Brain pericyte (primary cell): Measurements from ENCODE around the gene UTP11.
"Not testable (repeated sequence)": the region's sequence is repeated elsewhere in the genome, so short reads cannot be mapped to it uniquely, and the experiment has no call there.

Experiments used
- DNase-seq: peaks from one replicate; pipeline ENCODE4 v3.0.0-alpha.2; 2012; ENCODE audit warnings: low read depth, low spot score

UTP11 gene, protein sequence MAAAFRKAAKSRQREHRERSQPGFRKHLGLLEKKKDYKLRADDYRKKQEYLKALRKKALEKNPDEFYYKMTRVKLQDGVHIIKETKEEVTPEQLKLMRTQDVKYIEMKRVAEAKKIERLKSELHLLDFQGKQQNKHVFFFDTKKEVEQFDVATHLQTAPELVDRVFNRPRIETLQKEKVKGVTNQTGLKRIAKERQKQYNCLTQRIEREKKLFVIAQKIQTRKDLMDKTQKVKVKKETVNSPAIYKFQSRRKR

GRCh38 chr1:38012363-38013226 lies at the start of gene UTP11:
Gene UTP11 (plus strand): TSS chr1:38012734. CDS start chr1:38012803, 69 bp downstream.
- DNase-seq: peak; percentile 96

GRCh38 chr1:37964106-37964505 lies 48.4 kb upstream of the UTP11 start:
- DNase-seq: not testable (repeated sequence)

GRCh38 chr1:37965301-37965700 lies 47.2 kb upstream of the UTP11 start:
- DNase-seq: no peak

GRCh38 chr1:37973684-37974083 lies 38.9 kb upstream of the UTP11 start:
- not testable (repeated sequence) for DNase-seq

- no peak for DNase-seq
These were observed 38.0 kb upstream of the UTP11 start for GRCh38 chr1:37974567-37974966.

GRCh38 chr1:37975083-37975482 lies 37.5 kb upstream of the UTP11 start:
- not testable (repeated sequence) for DNase-seq

DNA sequence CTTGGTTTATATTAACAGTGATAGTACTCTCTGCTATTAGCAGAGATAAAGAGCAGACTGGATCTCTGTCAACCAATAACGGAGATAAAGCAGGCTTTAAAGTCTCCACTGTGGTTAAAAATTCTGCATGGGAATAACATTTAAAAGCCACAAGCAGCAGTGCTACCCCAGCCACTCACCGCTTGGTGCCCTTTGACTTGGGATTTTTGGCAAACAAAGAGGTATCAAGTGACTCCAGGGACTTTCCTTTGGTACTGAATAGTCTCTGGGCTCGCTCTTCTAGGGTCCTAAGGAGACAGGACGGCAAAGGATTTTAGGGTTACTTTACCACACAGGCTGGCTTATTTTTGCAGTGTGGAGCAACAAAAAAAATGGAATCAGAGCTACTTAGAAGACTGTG lies 34.0 kb upstream of the UTP11 start:
- DNase-seq: no peak

DNA sequence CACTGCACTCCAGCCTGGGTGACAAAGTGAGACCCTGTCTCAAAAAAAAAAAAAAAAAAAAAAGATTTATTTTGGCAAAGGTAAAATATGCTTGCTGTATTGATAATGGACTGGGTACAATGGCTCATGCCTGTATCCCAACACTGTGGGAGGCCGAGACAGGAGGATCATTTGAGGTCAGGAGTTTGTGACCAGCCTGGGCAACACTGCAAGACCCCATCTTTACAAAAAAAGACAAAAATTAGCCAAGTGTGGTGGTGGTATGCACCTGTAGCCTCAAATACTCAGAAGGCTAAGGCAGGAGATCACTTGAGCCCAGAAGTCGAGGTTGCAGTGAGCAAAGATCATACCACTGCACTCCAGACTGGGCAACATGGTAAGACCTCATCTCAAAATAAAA lies 29.0 kb upstream of the UTP11 start:
- no peak for DNase-seq

DNA sequence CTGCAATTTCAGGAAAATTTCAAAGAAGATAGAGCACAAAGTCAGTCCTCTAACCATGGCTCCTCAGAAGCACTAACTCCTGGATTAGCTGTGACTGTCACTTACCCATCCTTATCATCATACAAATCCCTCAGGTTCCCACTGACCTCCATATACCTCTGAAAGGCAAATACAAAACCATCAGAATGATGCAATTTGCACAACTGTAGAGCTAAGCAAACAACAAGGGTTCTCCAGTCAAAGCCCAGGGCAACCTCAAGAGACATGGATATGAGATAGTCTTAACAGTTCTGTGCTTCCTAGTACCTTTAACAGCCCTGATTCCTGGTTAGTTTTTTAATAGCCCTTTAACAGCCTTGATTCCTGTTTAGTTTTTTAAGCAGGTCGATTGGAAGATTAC lies 24.9 kb upstream of the UTP11 start:
- no peak for DNase-seq

DNA sequence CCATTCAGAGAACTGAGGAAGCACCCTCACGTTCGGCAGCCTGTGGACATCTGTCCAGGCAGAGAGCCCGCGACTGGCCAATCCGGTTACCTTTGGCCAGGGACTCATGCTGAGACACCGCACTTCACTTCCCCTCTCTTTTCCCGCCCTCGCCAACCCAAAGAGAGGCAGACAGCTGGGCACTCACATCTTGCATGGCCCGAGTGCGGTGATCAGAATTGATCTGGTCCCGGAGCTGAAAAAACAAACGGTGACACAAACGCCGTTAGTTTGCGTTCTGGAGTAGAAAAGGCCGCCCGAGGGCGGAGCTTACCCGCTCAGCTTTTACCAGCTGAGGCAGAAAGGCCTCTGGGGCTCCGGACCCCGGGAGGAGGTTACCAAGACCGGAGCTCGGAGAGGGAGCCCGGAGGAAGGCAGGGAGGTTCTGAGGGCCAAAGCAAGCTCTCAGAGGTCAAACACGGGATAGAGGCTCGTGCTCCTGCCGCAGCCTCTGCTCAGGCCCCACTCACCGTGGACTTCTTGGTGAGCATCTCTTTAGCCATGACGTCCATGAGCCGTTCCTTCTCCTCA lies 23.1 kb upstream of the UTP11 start:
- no peak for DNase-seq

GRCh38 chr1:37994886-37995566 lies 17.5 kb upstream of the UTP11 start:
- no peak for DNase-seq

- DNase-seq: no peak
These were observed 16.7 kb upstream of the UTP11 start for GRCh38 chr1:37995751-37996345.

DNA sequence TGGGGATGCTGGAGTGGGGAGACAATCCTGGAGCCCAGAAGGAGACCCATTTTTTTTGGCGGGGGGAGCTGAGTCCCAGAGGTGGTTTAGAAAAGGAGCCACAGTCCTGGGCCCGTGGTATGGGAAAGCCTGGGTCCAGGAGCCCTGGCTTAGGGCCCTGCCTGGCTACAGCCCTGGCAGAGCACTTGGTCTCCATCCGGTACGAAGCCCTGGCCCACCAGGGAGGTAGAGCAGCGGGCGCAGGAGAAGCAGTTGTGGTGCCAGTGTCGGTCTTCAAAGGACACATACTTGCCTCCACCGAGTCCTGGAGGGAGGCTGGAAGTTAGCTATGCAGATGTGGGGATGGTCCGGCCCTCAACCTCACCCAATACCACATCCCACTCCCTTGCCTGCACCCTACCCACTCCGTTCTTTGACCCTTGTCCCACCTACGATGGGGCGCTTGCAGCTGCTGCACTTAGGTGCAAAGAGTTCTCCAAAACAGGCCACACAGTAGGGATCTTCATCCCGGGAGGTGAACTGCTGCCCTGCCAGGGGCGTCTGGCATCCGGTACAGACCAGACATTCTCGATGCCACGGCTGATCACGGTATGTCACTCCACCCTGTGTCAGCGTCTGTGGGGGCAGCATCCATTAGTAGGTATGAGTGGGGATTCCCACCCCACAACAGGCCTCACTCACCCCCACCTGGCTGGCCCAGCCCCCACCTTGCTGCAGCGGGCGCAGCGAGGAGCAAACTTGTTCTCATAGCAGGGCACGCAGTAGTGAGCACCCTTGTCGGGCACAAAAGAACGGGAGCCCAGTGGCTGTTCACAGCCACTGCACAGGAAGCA lies 15.1 kb upstream of the UTP11 start:
- no peak for DNase-seq

DNA sequence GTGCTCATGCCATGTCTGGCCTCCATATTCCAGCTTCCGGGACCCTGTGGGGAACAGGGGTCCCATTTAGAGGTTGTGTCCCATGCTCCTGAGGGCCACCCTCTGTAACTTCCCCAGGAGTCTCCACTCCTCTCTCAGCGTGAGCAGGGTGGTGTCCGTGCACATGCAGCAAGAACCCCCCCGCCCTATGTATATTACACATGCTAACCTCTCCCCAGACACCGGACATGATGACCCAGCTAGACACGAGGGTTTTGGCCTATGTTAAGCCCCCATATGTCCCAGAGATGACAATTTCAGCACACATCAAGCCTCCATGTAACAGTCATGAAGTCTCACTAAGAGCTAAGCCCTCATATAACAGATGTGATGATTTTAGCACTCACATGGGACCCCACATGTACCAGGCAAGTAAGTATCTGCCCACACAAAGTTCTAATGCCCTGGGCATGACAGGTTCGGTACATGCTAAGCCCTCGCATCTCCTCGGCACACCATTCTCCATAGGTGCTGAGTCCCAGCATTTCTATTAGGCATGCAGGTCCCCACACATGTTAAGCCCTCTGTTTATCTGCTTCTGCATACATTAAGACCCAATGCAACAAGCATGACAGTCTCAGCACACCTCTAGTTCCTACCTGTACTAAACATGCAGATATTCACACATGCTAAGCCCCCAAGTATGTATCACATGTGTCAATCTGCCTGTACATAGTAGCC lies 14.3 kb upstream of the UTP11 start:
- DNase-seq: no peak

DNA sequence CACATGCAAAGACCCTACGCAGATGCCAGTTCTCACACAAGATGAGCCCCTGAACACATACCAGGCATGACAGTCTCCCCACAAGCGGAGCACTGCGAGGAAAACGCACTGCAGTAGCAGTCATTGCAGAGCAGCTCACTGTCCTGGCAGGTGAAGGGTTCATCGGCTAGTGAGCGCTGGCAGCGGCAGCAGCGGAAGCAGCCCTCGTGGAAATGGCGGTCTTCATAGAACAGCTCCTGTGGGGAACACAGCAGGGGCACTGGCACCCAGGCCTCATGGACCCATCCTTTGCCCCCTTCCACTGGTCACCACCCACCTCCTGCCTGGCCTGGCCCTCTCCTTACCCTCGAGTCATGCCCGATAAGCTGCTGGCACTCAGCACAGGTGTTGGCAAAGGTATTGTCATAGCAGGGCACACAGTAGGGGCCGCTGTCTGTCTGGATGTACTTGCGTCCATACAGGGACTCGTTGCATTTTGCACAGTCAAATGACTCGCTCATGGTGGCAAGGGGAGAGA lies 13.6 kb upstream of the UTP11 start:
- DNase-seq: no peak

DNA sequence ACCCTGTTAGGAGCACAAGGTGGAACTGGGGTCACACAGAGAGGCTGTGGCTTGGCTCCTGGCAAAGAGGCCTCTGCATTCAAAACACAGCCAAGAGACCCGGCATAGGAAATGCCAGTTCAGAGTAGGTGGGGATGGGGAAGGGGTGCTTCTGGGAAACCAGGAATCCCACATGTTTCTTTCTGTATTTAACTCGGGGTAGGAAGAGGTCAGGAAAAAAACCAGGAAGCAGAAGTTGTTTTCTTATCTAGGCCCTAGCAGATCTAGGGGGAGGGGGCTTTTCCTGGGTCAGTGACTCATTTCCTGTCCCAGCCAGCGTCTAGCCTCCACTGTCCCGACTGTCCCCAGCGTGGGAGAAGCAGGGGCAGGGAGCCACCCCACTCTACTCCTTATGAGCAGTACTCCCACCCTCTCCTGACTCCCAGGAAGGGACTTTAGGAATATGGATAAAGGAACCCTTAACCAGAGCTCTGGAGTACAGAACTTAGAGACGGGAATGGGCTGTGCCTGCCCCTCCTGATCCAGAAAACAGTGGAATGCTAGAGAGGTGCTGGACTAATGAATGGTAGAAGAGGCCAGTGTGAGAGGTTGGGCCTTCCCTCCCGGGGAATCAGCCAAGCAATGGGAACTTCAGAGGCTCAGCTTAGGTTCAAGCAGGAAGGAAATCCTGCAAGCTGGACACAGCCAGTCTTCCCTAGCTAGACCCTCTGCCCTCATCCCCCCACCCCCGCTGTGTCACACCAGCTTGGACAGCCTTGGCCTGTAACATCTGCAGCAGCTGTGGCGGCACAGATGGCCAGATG lies 12.9 kb upstream of the UTP11 start:
- DNase-seq: peak; percentile 55

DNA sequence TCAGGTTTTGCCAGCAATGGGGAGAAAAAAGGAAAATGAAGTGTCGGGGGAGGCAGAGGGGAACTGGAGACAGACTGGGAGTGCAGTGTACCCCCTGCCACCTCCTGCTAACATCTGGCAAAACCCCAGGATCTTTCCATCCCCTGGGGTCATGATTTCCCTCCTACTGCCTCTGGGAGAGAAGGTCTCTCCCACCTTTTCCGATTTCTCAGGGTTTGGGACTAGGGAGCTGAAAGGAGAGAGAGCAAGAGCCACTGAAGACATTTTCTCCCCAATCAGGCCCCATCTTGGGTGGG lies 12.4 kb upstream of the UTP11 start:
- DNase-seq: no peak

GRCh38 chr1:38000529-38001455 lies 11.7 kb upstream of the UTP11 start:
- peak; percentile 56 for DNase-seq
